CD4-positive, alpha-beta T cell treated with Interleukin-6 for 4 hours (primary cell): ENCODE data around the gene SLC16A5.
"Not testable (repeated sequence)": the region's sequence is repeated elsewhere in the genome, so short reads cannot be mapped to it uniquely, and the experiment has no call there.

Experiments
- DNase-seq: peaks from one replicate; pipeline ENCODE4 v3.0.0-alpha.2; 2020; ENCODE audit warnings: mixed read lengths

Gene SLC16A5

GRCh38 chr17:75064460-75064859 lies 23.3 kb upstream of the SLC16A5 start:
- DNase-seq, result no peak

- DNase-seq, result no peak
Observed at GRCh38 chr17:75064867-75065561, 22.7 kb upstream of the SLC16A5 start.

GRCh38 chr17:75065562-75066151 lies 22.1 kb upstream of the SLC16A5 start:
- no peak for DNase-seq

- DNase-seq, result peak; percentile 53
Observed at GRCh38 chr17:75067856-75068255, 19.9 kb upstream of the SLC16A5 start.

GRCh38 chr17:75068750-75069149 lies 19.0 kb upstream of the SLC16A5 start:
- DNase-seq, result no peak

GRCh38 chr17:75069783-75070182 lies 18.0 kb upstream of the SLC16A5 start:
- DNase-seq, result peak; percentile 43

GRCh38 chr17:75071478-75072271 lies 16.1 kb upstream of the SLC16A5 start:
- not testable (repeated sequence) for DNase-seq

GRCh38 chr17:75072909-75073308 lies 14.8 kb upstream of the SLC16A5 start:
- not testable (repeated sequence) for DNase-seq

GRCh38 chr17:75073618-75074047 lies 14.1 kb upstream of the SLC16A5 start:
- no peak for DNase-seq

GRCh38 chr17:75074532-75074931 lies 13.2 kb upstream of the SLC16A5 start:
- no peak for DNase-seq

GRCh38 chr17:75075597-75076336 lies 12.0 kb upstream of the SLC16A5 start:
- DNase-seq, result no peak

- DNase-seq, result peak; percentile 2
Observed at GRCh38 chr17:75077072-75077495, 10.7 kb upstream of the SLC16A5 start.

GRCh38 chr17:75077496-75078283 lies 10.1 kb upstream of the SLC16A5 start:
- peak; percentile 64 for DNase-seq

- DNase-seq, result no peak
Observed at GRCh38 chr17:75078284-75079022, 9.3 kb upstream of the SLC16A5 start.

GRCh38 chr17:75079023-75079373 lies 8.8 kb upstream of the SLC16A5 start:
- no peak for DNase-seq

- no peak for DNase-seq
Observed at GRCh38 chr17:75081611-75082540, 5.9 kb upstream of the SLC16A5 start.

- DNase-seq, result no peak
Observed at GRCh38 chr17:75082683-75083082, 5.1 kb upstream of the SLC16A5 start.

GRCh38 chr17:75084039-75084660 lies 3.6 kb upstream of the SLC16A5 start:
- DNase-seq, result peak; percentile 59

GRCh38 chr17:75086496-75087181 lies 1.1 kb upstream of the SLC16A5 start:
- DNase-seq, result no peak
